HTR-8/SVneo (cell line): ENCODE measurements around the gene DAPK3.
"Not testable (repeated sequence)": the region's sequence is repeated elsewhere in the genome, so short reads cannot be mapped to it uniquely, and the experiment has no call there.

Source experiments
- DNase-seq: peaks from one replicate; pipeline ENCODE4 v3.0.0; 2011; ENCODE audit warnings: low spot score, mixed read lengths; ENCODE audit not compliant: insufficient read length
- FAIRE-seq: peaks from 2 replicates; lab custom pipeline; 2011; peaks lifted over from hg19 to GRCh38; lab: Jason Lieb, UNC

Gene DAPK3

DNA sequence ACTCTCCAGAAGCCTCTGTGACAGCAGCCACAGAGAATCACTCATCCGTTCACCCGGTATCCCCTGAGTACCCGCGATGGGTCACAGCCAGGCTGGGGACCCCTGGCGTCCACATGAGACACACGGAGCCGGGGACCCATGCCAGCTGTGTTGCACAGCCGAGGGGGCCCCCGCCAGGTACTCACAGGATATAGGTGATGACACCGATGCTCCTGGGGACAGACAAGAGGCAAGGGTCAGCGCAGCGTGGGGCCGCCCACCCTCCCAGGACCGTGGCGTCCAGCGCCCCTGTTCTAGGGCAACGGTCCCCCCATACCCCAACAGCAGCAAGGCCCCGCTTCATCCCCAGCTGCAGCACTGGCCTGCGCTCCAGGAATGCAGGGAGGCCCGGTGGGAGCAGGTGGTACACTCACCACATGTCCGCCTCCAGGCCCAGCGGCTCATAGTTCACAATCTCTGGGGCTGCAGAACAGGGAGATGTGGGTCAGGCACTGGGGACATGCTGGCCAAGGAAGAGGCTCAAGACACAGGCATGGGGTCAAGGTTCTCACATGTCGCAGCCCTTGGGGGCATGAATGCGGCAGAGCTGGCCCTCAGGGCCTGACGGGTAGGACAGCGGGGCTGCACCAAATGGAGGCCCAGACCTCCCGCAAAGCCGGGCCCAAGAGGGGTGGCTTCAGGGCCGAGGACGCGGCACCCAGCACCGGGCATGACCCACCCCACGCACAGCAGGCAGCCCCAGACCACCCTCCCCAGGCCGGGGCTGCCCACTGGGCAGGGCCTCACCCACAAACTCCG is 7.2 kb downstream of the DAPK3 start:
- DNase-seq: no peak

DNA sequence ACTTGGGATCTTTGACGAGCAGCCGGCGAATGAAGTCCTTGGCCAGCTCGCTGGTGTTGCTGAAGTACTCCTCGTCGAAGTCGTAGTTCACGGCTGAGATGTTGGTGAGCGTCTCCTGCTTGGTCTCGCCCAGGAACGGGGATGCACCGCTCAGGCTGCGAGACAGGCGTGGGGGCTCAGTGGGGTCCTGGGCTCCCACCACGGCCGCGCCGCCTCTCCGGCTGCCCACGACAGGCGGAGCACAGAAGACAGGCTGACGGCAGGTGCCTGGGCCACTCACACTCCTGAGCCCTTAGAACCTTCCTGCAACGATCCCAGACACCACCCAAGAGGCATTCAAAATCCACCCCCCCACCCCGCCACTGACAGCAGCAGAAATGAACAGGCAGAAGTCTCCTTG is 9.9 kb downstream of the DAPK3 start:
- FAIRE-seq (no peak), DNase-seq (no peak)

More for the DNA sequence above, 7.2 kb downstream of the DAPK3 start:
- no peak for FAIRE-seq

DNA sequence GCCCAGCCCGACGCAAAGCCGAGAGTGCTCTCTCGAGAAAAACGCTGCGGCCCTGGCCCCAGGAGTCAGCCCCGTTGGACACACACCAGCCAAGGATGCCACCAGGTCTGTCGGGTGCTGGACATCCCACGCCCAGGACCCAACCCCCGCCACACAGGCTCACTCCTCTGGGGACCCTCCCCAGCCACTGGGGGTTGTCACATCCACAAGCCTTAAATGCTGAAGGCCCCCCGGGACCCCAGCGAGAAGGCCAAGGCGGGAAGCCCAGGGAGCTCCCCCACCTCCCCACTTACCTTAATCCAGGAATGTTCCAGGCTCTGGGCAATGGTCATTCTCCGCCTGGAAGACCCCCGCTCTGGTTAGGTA is 11.2 kb downstream of the DAPK3 start:
- DNase-seq (no peak), FAIRE-seq (no peak)

DNA sequence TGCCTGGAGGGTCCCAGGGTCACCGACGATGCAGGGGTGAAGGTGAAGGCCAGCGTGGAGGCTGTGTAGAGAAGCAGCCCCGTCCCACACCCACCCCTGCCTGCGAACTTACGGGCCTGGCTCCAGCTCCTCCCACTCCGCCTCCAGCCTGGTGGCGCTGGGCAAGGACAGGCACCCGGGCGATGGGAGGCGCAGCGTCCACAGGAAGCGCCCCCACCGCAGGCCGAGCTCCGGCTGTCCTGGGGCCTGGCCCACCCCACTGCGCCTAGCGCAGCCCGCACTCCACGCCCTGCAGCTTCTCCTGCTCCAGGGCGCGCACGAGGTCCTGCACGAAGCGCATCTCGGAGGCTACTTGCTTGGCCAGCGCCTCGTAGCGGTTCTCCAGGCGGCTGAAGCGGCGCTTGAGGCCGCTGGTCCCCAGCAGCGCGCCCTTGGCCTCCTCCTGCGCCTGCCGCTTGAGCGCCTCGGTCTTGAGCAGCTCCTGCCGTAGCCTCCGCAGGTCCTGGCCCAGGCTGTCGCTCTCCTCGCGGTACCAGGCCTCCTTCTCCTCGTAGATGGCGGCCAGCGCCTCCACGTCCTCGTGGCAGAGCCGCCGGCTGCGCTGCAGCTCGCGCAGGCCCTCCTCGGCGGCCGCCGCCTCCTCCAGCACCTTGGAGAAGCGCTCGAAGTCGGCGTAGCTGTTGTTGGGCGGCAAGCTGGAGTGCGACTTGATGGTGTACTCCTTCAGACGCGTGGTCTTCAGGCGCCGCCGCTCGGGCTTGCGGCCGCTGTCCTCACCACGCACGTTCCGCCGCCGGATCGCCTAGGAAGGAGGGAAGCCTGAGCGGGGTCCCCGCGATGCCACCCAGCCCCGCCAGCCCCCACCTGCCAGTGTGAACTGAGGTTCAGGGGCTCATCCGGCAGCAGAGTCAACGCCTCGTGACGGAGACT is 11.8 kb downstream of the DAPK3 start:
- DNase-seq (no peak), FAIRE-seq (no peak)

DNA sequence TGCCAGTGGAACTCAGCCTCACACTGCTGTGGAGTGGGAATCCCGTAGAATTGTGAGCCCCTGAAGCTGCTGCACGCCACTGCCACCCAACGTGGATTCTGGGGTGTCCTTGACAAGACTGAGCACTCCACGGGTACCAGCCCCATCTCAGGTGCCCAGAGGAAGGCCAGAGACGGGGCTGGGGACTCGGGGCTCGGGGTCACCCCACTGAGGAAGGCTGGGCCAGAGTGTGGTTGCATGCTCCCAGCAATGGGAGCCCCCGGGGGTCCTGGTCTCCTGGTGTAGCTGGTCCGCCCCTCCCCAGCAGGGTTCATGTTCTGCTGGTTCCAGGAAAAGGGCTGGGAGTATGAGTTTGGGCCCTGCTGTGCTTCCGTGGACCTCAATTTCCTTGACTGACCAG is 15.2 kb downstream of the DAPK3 start:
- no peak for DNase-seq
- no peak for FAIRE-seq

DNA sequence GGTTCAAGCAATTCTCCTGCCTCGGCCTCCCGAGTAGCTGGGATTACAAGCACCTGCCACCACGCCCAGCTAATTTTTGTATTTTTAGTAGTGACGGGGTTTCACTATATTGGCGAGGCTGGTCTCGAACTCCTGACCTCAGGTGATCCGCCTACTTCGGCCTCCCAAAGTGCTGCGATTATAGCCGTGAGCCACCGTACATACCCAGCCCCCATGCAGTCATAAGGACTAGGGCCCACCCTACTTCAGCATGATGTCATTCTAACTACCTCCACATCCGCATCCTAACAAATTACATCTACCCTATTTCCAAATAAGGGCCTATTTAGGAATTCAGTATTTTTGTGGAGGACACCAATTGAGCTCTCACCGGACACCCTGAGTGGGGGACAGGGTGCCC is 15.6 kb downstream of the DAPK3 start:
- DNase-seq, FAIRE-seq: not testable (repeated sequence)

DNA sequence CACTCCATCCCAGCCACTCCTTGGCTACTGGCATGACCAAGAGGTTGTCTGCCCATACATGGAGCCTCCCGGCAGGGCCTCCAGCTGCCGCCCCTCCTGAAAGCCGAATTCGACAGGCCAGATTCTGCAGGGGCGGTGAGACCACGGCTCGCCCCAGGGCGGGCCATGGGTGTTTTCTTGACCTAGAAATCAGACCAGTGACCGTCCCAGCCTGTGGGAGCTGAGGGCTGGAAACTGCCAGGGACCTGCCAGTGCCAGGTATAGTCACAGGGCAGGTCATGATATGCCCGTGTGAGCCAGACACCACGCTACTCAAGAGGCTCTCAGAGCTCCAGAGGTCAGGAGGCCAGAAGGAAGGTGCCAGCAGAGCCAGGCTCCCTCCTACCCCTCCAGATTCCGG is 16.8 kb downstream of the DAPK3 start:
- FAIRE-seq: no peak
- no peak for DNase-seq

DNA sequence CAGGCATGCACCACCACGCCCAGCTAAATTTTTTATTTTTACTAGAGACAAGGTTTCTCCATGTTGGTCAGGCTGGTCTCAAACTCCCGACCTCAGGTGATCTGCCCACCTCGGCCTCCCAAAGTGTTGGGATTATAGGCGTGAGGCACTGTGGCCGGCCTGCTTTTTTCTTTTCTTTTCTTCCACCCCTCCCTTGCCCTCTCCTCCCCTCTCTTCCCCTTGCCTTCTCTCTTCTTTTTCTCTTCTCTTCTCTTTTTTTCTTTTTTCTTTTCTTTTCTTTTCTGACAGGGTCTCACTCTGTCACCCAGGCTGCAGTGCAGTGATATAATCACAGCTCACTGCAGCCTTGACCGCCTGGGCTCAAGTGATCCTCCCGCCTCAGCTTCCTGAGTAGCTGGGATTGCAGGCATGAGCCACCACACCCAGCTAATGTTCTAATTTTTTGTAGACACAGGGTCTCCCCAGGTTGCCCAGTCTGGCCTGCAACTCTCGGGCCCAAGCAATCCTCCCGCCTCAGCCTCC is 18.1 kb downstream of the DAPK3 start:
- not testable (repeated sequence) for DNase-seq, FAIRE-seq

DNA sequence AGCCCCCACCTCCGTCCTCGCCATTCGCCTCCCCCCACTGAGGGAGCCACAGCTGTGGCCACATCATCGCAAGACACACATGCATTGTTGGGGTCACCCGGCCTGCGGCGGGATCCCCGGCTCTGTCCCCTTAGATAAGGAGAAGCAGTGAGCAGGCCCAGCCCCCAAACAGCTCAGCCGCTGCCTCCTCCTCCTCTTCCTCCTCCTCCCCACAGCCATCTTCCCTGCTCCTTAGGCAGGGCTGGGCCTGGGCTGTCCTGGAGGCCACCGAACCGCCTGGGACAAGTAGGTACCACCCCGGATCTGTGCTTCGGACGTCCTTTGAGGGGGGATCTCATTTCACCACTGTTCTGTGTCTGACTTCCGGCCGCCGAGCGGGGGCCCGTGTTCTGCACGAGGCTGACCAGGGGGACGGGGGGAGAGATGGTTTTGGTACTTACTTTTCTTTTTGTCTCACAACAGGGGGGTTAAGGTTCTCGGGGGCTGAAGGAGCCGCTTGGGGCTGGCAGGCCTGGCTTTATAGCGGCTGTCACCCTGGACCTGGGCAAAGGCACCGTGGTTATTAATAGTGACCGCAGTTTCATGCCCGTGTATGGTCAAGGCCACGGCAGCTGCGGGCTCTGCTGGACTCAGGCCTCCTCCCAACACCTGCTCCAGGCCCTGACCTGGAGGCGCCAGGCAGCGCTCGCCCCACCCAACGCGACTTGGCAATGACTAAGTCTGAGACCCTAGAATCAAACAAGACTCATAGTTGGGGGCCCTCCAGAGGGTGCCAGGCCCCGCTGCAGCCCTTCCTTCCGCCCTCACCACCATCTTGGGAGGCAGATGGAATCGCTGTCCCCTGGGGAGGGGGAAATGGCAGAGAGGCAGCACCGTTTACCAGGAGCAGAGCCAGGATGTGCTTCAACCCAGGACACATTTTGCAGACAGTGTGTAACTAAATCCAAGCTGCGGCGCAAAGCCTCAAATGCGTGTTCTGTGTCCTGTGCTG is 19.7 kb downstream of the DAPK3 start:
- FAIRE-seq (no peak), DNase-seq (no peak)

DNA sequence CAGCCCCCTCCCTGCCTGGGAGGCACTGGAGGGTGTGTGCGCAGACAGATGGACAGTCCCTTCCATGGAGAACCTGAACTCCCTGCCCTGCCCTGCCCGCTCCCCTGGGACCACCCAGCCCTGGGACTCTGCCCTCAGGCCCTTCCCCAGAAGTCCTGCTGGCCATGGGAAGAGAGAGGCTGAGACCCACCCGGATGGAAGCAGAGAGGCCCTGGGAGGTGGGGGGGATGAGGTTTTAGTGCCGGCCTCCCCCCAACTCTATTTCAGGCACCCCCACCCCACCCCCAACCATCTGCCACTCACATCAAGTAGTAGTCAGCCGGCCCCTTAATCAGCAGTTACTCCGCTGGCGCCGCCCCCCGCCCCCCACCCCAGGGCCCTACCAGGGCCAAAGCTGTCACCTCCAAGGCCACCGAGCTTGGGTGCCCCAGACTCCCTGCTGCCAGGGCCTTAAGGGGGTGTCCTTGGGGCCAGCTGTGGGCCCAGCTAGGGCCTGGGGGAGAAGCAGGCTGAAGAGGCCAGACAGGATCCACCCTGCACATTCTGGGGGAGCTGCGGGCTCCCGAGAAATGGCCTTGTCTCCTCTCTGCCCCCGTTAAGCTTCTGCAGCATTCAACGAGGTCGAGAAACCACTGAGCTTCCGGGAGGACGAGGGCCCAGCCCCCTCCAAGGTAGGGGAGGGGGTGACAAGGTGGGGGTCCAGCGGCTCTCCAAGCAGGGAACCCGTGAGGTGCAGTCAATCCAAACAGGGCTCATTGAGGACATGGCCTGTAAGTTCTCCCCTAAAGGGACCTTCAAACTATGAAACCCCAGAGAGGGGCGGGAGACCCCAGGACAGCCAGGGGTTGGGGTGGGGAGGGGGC is 20.7 kb downstream of the DAPK3 start:
- FAIRE-seq: no peak
- no peak for DNase-seq

DNA sequence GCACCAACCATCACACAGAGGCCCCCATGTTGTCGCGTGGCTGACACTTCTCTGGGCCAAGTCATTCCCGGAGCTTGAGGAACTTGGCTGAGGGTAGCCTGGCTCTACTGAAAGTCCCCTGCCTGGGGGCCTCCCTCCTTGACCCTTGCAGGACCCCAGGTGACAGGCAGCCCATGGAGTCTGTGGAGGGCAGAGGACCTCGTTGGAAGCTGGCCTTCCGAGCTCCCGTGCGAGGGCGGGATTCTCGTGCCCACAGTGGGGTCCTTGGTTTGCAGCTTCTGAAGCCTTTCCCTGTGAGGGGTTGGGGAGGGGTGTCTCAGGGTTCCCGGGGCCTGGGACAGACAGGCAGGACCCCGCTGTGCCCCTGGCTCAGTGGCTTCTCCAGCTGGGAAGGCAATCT is 21.6 kb downstream of the DAPK3 start:
- no peak for DNase-seq
- no peak for FAIRE-seq

DNA sequence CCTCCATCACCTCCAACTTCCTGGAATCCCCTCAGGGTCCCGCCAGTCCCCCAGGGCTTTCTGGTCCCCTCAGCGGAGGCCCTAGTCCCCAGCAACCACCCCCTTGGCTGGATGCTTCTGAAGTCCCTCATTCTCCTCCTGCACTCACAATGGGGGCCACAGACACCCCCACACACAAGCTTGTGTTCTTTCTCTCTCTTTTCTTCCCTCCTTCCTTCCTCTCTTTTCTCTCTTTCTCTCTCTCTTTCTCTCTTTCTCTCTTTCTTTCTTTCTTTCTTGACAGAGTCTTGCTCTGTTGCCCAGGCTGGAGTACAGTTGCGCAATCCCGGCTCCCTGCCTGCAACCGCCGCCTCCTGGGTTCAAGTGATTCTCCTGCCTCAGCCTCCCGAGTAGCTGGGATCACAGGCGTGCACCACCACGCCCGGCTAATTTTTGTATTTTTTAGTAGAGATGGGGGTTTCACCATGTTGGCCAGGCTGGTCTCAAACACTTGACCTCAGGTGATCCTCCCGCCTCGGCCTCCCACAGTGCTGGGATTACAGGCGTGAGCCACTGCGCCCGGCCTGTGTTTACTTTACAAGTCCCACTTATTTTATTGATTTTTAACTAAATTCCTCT is 23.5 kb downstream of the DAPK3 start:
- not testable (repeated sequence) for DNase-seq, FAIRE-seq

DNA sequence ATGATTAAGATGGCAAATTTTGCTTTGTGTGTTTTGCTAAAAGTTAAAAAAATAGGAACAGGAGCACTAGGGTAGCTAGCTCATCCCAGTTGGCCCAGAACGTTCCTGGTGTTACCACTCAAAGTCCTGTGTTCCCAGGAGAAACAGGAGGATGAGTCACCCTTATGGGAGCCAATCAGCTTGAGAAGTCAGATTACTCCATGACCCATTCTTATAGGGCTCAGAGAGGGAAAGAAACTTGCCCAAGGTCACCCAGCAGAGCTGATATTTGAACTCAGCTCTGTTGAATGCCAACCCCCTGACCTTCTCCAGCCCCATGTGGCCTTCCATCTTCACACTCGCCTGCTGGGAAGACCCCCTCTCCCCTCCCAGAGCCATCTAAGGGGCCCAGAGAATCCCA is 25.1 kb downstream of the DAPK3 start:
- no peak for FAIRE-seq
- DNase-seq: no peak

DNA sequence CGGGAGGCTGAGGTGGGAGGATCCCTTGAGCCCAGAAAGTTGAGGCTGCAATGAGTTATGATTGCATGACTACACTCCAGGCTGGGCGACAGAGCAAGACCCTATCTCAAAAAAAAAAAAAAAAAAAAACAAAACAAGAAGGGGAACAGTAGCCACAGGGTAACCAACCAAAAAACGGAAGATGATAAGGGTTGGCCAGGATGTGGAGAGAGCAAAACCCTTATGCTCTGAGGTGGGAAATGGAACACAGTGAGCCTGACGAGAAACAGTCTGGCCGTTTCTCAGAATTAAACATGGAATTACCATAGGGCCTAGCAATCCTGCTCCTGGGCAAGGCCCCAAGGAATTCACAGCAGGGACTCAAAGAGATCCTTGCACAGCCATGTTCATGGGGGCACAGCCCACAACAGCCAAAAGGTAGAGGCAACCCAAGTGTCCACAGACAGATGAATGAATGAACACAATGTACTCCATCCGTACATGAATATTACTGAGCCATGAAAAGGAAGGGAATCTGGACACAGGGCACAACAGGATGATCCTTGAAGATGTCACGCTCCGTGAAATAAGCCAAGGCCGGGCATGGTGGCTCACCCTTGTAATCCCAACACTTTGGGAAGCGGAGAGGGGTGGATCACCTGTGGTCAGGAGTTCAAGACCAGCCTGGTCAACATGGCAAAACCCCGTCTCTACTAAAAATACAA is 26.7 kb downstream of the DAPK3 start:
- no peak for FAIRE-seq
- DNase-seq: no peak

DNA sequence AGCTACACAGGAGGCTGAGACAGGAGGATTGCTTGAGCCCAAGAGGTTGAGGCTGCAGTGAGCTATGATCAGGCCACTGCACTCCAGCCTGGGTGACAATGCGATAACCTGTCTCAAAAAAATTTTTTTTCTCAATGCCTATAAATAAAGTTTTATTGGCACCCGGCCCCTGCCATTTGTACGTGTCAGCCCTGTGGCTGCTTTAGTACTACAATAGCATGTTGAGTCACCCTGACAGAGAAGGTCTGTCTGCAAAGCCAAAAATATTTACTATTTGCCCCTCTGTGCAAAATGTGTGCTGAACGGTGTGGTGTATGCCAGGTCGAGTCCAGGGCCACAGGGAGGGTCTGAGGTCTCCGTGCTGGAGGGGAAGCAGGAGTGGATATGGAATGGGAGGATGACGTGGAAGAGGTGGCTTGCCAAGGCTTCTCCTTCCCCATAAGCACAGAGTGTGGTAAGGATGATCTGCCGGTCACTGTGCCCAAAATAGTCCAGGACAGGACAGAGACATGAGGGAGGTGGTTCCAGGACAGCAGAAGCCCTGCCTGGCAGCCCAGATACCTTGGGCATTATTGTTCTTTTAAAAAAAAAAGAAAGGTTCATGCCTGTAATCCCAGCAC is 28.0 kb downstream of the DAPK3 start:
- FAIRE-seq (no peak), DNase-seq (no peak)

DNA sequence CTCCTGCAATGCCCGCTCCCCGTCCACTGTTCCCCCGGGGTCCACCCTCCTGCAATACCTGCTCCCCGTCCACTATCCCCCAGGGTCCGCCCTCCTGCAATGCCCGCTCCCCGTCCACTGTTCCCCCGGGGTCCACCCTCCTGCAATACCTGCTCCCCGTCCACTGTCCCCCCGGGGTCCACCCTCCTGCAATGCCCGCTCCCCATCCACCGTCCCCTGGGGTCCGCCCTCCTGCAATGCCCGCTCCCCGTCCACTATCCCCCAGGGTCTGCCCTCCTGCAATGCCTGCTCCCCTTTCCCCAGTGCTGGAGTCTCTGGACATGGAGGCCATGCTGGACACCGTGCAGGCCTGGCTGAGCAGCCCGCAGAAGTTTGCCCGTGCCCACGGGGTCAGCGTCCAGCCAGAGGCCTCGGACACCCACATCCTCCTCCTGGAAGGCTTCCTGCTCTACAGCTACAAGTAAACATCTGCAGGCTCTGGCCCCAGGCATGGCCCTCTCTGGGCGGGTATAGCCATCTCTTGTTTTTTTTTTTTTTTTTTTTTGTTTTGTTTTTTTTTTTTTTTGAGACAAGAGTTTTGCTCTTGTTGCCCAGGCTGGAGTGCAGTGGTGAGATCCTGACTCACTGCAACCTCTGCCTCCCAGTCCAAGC is 32.5 kb downstream of the DAPK3 start:
- FAIRE-seq, DNase-seq: not testable (repeated sequence)
